ENCODE data around the gene KANSL3. TPM values are rescaled to one million over a fixed set of nuclear protein-coding genes. Genes with fewer than 3 reads are reported as not detected.

Gene KANSL3
- total RNA-seq, 1 donor from 2014 or later, result 58.8 TPM

- H3K9me3 Mint-ChIP-seq, result no peaks in the 10 kb centered on the region
- H3K27ac Mint-ChIP-seq (ENCODE audit: unreplicated experiment), result no peak overlapping the region
- no peak for DNase-seq (ENCODE audit: low read depth, low spot score)
- peaks cover 3% of the 10 kb centered on the region for H3K4me1 Mint-ChIP-seq
- H3K4me3 Mint-ChIP-seq, result no peak overlapping the region
- H3K36me3 Mint-ChIP-seq (ENCODE audit: low read depth), result peaks cover 3% of the 10 kb centered on the region
- no peaks in the 10 kb centered on the region for H3K27me3 Mint-ChIP-seq (ENCODE audit: low read depth)
- TF ChIP-seq, protein P1, sequence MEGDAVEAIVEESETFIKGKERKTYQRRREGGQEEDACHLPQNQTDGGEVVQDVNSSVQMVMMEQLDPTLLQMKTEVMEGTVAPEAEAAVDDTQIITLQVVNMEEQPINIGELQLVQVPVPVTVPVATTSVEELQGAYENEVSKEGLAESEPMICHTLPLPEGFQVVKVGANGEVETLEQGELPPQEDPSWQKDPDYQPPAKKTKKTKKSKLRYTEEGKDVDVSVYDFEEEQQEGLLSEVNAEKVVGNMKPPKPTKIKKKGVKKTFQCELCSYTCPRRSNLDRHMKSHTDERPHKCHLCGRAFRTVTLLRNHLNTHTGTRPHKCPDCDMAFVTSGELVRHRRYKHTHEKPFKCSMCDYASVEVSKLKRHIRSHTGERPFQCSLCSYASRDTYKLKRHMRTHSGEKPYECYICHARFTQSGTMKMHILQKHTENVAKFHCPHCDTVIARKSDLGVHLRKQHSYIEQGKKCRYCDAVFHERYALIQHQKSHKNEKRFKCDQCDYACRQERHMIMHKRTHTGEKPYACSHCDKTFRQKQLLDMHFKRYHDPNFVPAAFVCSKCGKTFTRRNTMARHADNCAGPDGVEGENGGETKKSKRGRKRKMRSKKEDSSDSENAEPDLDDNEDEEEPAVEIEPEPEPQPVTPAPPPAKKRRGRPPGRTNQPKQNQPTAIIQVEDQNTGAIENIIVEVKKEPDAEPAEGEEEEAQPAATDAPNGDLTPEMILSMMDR (conservative IDR thresholded peaks at IDR 0.05), result no peak
Observed at GRCh38 chr2:96552315-96553175, 85.6 kb downstream of the KANSL3 start.

- no peaks in the 10 kb centered on the region for H3K9me3 Mint-ChIP-seq
- TF ChIP-seq, protein P1 (conservative IDR thresholded peaks at IDR 0.05), result no peak
- H3K4me3 Mint-ChIP-seq, result no peak overlapping the region
- H3K27ac Mint-ChIP-seq (ENCODE audit: unreplicated experiment), result no peak overlapping the region
- DNase-seq (ENCODE audit: low read depth, low spot score), result no peak
- peaks cover 5% of the 10 kb centered on the region for H3K36me3 Mint-ChIP-seq (ENCODE audit: low read depth)
- peaks cover 7% of the 10 kb centered on the region for H3K4me1 Mint-ChIP-seq
- H3K27me3 Mint-ChIP-seq (ENCODE audit: low read depth), result no peaks in the 10 kb centered on the region
Observed at GRCh38 chr2:96551605-96552314, 86.4 kb downstream of the KANSL3 start.

DNA sequence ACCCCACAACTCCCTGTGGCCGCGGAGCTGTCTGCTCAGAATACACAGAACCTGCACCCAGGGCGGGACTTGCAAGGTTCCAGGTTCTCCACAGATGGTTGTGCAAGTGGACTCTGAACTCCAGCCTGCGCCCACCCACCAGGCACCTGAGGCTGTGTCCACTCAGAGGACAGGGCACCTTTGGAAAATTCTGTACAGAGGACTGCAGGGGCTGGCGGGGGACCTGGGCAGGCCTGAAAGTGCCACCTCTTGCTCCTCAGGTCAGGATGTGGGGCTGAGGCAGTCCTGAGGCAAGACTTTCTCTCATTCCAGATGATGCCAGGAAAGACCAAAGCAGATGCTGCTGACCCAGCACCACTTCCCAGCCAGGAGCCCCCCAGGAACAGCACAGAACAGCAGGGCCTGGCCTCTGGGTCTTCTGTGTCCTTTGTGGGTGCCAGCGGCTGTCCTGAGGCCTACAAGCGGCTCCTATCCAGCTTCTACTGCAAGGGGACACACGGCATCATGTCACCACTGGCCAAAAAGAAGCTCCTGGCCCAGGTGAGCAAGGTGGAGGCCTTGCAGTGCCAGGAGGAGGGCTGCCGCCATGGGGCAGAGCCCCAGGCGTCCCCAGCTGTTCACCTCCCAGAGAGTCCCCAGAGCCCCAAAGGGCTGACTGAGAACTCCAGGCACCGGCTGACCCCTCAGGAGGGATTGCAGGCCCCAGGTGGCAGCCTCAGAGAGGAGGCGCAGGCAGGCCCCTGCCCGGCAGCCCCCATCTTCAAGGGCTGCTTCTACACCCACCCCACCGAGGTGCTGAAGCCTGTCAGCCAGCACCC lies 87.1 kb downstream of the KANSL3 start:
- peaks cover 7% of the 10 kb centered on the region for H3K36me3 Mint-ChIP-seq (ENCODE audit: low read depth)
- TF ChIP-seq, protein P1 (conservative IDR thresholded peaks at IDR 0.05), result no peak
- H3K27me3 Mint-ChIP-seq (ENCODE audit: low read depth), result no peaks in the 10 kb centered on the region
- H3K9me3 Mint-ChIP-seq, result no peaks in the 10 kb centered on the region
- peaks cover 7% of the 10 kb centered on the region for H3K4me1 Mint-ChIP-seq
- H3K27ac Mint-ChIP-seq (ENCODE audit: unreplicated experiment), result no peak overlapping the region
- DNase-seq (ENCODE audit: low read depth, low spot score), result no peak
- no peak overlapping the region for H3K4me3 Mint-ChIP-seq

GRCh38 chr2:96549967-96550786 lies 87.9 kb downstream of the KANSL3 start:
- peaks cover 7% of the 10 kb centered on the region for H3K4me1 Mint-ChIP-seq
- peaks cover 11% of the 10 kb centered on the region for H3K36me3 Mint-ChIP-seq (ENCODE audit: low read depth)
- H3K4me3 Mint-ChIP-seq, result no peak overlapping the region
- H3K27ac Mint-ChIP-seq (ENCODE audit: unreplicated experiment), result no peak overlapping the region
- H3K9me3 Mint-ChIP-seq, result no peaks in the 10 kb centered on the region
- DNase-seq (ENCODE audit: low read depth, low spot score), result no peak
- H3K27me3 Mint-ChIP-seq (ENCODE audit: low read depth), result no peaks in the 10 kb centered on the region
- TF ChIP-seq, protein P1 (conservative IDR thresholded peaks at IDR 0.05), result peak; percentile 55

DNA sequence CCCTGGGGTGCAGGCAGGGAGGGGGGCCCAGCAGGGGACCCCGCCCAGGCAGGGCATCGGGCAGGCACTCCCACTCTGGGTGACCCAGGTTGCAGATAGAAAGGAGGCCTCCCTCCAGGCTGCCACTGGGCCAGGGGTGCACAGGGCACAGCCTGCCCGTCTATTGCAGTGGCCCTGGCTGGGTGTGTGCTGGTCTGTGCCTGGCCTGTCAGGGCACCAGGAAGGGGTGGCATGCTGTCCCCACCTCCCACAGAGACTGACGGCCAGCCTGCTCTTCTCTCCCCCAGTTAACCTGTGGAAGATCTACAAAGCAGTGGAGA lies 88.7 kb downstream of the KANSL3 start:
- DNase-seq (ENCODE audit: low read depth, low spot score), result no peak
- TF ChIP-seq, protein P1 (conservative IDR thresholded peaks at IDR 0.05), result no peak
- peaks cover 7% of the 10 kb centered on the region for H3K4me1 Mint-ChIP-seq
- no peak overlapping the region for H3K27ac Mint-ChIP-seq (ENCODE audit: unreplicated experiment)
- no peak overlapping the region for H3K4me3 Mint-ChIP-seq
- H3K27me3 Mint-ChIP-seq (ENCODE audit: low read depth), result no peaks in the 10 kb centered on the region
- peaks cover 4% of the 10 kb centered on the region for H3K9me3 Mint-ChIP-seq
- peaks cover 16% of the 10 kb centered on the region for H3K36me3 Mint-ChIP-seq (ENCODE audit: low read depth)

All from neural crest cell (in vitro differentiated cells).